ENCODE measurements around the gene KDM3A.

DNA sequence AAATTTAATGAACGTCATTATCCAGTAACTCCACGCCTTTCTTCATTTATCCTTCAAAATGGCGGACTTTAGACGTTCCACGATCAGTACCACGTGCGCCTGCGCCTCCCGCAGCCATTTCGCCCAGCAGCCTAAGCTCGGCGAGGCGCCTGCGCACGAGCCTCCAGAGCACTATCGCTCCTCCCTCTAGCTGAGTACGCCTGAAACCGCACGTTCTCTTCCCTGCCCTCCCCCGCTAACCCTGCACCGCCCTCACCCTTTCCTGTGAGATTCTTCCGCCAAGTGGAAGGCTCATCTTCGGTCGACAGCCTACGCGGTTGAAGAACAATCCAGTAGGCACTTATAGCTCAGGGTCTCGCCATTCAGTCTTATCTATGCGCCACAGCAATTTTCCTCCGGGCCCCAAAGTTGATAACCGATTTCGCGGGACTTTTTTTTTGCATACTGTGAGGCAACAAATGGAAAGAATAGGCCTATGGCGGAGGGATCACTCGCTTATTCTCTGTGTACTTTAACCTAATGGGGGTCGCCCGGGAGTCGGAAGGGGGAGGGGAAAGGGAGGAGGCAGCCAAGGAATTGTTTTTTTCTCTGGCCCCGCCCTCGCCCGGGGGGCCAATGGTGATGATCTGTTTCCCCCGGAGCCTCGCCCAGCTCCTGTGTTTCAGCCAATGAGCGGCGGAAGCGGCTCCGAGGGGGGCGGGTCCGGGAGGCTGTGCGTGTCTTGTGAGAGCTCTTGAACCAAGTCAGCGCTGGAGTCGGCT, at the start of gene KDM3A:
- TF ChIP-seq, protein P1, sequence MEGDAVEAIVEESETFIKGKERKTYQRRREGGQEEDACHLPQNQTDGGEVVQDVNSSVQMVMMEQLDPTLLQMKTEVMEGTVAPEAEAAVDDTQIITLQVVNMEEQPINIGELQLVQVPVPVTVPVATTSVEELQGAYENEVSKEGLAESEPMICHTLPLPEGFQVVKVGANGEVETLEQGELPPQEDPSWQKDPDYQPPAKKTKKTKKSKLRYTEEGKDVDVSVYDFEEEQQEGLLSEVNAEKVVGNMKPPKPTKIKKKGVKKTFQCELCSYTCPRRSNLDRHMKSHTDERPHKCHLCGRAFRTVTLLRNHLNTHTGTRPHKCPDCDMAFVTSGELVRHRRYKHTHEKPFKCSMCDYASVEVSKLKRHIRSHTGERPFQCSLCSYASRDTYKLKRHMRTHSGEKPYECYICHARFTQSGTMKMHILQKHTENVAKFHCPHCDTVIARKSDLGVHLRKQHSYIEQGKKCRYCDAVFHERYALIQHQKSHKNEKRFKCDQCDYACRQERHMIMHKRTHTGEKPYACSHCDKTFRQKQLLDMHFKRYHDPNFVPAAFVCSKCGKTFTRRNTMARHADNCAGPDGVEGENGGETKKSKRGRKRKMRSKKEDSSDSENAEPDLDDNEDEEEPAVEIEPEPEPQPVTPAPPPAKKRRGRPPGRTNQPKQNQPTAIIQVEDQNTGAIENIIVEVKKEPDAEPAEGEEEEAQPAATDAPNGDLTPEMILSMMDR (IDR thresholded peaks at IDR 0.05) = no peak
- TF ChIP-seq POLR2AphosphoS5 (IDR thresholded peaks at IDR 0.05) = peak in 1 of 4 donors; percentile 70

Measured in sigmoid colon (tissue), 4 donors.